HFFc6 (cell line): Measurements from ENCODE around the gene CDH18. TPM values are rescaled to one million over a fixed set of nuclear protein-coding genes. Genes with fewer than 3 reads are reported as not detected.

ENCODE experiments used
- DNase-seq: peaks from one replicate; pipeline ENCODE4 v3.0.0-alpha.2; 2018
- H3K27ac Mint-ChIP-seq: 2 replicates; pipeline ENCODE4 v1.8.0; 2020; ENCODE audit warnings: mild to moderate bottlenecking, mixed read lengths
- H3K27me3 Mint-ChIP-seq: 2 replicates; pipeline ENCODE4 v1.8.0; 2021; ENCODE audit warnings: mild to moderate bottlenecking, moderate library complexity, mixed read lengths; ENCODE audit not compliant: insufficient read depth
- H3K36me3 Mint-ChIP-seq: 2 replicates; pipeline ENCODE4 v1.8.0; 2021; ENCODE audit warnings: low read depth, mixed read lengths
- H3K4me1 Mint-ChIP-seq: 2 replicates; pipeline ENCODE4 v1.8.0; 2020; ENCODE audit warnings: low read depth, mixed read lengths
- H3K4me3 Mint-ChIP-seq: 2 replicates; pipeline ENCODE4 v1.8.0; 2020; ENCODE audit warnings: mild to moderate bottlenecking, moderate library complexity, mixed read lengths
- H3K9me3 Mint-ChIP-seq: 2 replicates; pipeline ENCODE4 v1.8.0; 2020; ENCODE audit warnings: mild to moderate bottlenecking, mixed read lengths
- total RNA-seq, 6 experiments: library from RNA; stranded (reverse); fragmentation: NEBNext Ultra II Directional; extraction: Animal tissue kit (Norgen Biotek cat#: 25700); gene quantifications; 2 replicates in 1 of 6; 3 replicates in 5 of 6; pipeline ENCODE4 v1.2.3, GENCODE V29; 2021
- TF ChIP-seq, protein P1 (sequence below): fragments of 200-600 bp; sonication (generic); IDR thresholded peaks from 2 replicates; pipeline ENCODE4 v1.5.0; 2021; ENCODE audit warnings: antibody characterized with exemption, mild to moderate bottlenecking

Gene CDH18
- total RNA-seq, 6 experiments from 2014 or later, result 0.38 to 0.72 (median 0.58) TPM; not detected in 1

DNA sequence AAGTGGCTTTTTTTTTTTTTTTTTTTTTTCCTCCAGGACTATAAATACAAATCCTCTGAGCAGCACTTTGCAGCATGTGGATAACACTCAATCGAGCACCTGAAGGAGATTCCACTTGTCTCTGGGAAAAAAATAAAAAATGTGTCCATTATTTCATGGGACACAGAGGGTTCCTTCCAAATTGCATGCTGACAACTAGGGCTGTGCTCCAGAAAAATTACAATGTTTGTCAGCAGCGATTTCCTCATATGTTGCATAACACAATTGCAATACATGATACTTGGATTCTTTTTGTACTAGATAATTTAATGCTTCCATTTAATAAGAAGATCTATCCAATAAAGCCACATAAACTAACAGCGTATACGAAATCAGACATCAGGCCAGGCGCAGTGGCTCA, 84.4 kb downstream of the CDH18 start:
- no peaks in the 10 kb centered on the region for H3K4me1 Mint-ChIP-seq
- H3K27me3 Mint-ChIP-seq, result no peaks in the 10 kb centered on the region
- H3K9me3 Mint-ChIP-seq, result no peaks in the 10 kb centered on the region
- TF ChIP-seq, protein P1, sequence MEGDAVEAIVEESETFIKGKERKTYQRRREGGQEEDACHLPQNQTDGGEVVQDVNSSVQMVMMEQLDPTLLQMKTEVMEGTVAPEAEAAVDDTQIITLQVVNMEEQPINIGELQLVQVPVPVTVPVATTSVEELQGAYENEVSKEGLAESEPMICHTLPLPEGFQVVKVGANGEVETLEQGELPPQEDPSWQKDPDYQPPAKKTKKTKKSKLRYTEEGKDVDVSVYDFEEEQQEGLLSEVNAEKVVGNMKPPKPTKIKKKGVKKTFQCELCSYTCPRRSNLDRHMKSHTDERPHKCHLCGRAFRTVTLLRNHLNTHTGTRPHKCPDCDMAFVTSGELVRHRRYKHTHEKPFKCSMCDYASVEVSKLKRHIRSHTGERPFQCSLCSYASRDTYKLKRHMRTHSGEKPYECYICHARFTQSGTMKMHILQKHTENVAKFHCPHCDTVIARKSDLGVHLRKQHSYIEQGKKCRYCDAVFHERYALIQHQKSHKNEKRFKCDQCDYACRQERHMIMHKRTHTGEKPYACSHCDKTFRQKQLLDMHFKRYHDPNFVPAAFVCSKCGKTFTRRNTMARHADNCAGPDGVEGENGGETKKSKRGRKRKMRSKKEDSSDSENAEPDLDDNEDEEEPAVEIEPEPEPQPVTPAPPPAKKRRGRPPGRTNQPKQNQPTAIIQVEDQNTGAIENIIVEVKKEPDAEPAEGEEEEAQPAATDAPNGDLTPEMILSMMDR, result no peak
- H3K36me3 Mint-ChIP-seq, result no peaks in the 10 kb centered on the region
- H3K4me3 Mint-ChIP-seq, result no peak overlapping the region
- H3K27ac Mint-ChIP-seq, result no peak overlapping the region
- DNase-seq, result no peak

DNA sequence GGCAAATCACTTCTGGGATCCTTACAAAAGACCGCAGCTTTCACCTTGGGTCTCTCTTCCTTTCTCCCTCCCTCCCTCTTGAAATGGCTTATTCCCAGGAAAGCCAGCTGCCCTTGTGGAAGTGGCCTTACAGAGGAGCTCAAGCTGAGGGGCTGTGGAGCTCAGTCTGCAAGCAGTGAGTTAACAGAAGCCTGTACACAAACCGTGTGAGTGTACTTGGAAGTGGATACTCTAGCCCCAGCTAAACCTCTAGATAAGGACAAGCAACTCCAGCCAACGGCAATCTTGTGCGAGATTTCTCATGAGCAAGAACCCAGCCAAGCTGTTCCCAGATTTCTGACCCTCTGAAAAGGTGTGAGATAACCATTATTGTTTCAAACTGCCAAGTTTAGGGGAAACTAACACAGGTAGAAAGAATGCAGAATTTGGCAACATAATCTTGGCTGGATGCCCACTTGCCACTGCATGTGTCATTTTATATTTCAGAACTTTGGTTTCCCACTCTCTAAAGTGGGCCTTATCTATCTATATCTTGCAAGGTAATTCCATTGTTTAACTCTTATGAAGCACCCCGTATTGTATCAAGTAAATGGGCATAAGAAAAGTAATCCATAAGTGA, 85.6 kb downstream of the CDH18 start:
- DNase-seq, result no peak
- H3K36me3 Mint-ChIP-seq, result no peaks in the 10 kb centered on the region

DNA sequence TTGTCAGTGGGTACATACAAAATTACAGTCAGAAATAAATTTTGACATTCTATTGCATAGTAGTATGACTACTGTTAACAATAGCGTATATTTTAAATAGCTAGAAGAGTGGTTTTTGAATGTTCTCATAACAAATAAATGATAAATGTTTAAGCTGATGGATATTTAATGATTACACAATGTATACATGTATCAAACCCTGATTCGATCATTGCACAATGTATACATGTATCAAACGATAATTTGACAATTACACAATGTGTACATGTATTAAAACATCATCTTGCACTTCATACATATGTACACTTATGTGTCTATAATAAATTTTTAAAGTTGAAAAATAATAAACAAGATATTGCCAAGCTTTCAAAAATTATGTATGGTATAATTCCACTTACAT, 87.7 kb downstream of the CDH18 start:
- Mint-ChIP-seq H3K9me3 (no peaks in the 10 kb centered on the region), H3K4me3 (no peak overlapping the region), H3K27me3 (no peaks in the 10 kb centered on the region), H3K27ac (no peak overlapping the region), H3K4me1 (peaks cover 6% of the 10 kb centered on the region), H3K36me3 (no peaks in the 10 kb centered on the region)
- TF ChIP-seq, protein P1, result no peak
- no peak for DNase-seq

More for the DNA sequence above, 85.6 kb downstream of the CDH18 start:
- H3K27me3 Mint-ChIP-seq, result no peaks in the 10 kb centered on the region
- no peaks in the 10 kb centered on the region for H3K4me1 Mint-ChIP-seq
- TF ChIP-seq, protein P1, result no peak
- H3K9me3 Mint-ChIP-seq, result no peaks in the 10 kb centered on the region
- H3K27ac Mint-ChIP-seq, result no peak overlapping the region
- H3K4me3 Mint-ChIP-seq, result no peak overlapping the region

DNA sequence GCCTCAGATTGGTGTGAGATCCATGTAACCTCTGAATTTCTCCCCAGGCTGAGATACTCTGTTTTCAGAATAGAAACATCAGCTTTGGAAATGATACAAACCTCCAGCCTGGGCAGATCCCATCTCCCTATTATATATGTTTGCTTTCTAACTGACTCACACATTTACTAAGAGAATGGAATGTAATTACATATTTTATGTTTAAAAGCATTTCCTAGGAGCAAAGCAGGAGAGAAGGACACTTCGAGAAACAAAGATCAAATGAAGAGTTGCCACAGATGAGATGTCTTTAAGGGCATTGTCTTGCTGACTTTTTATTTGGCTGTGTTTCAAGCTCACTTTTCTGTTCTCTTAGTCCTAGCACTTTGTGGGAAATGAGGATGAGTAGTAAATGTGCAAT, 96.3 kb downstream of the CDH18 start:
- Mint-ChIP-seq H3K9me3 (no peaks in the 10 kb centered on the region), H3K4me1 (peaks cover 58% of the 10 kb centered on the region), H3K4me3 (peak overlapping the region; percentile 51), H3K36me3 (no peaks in the 10 kb centered on the region), H3K27ac (peak overlapping the region; percentile 70), H3K27me3 (no peaks in the 10 kb centered on the region; the same call in 1 of the 2 replicates)
- DNase-seq, result peak; percentile 60
- TF ChIP-seq, protein P1, result no peak

DNA sequence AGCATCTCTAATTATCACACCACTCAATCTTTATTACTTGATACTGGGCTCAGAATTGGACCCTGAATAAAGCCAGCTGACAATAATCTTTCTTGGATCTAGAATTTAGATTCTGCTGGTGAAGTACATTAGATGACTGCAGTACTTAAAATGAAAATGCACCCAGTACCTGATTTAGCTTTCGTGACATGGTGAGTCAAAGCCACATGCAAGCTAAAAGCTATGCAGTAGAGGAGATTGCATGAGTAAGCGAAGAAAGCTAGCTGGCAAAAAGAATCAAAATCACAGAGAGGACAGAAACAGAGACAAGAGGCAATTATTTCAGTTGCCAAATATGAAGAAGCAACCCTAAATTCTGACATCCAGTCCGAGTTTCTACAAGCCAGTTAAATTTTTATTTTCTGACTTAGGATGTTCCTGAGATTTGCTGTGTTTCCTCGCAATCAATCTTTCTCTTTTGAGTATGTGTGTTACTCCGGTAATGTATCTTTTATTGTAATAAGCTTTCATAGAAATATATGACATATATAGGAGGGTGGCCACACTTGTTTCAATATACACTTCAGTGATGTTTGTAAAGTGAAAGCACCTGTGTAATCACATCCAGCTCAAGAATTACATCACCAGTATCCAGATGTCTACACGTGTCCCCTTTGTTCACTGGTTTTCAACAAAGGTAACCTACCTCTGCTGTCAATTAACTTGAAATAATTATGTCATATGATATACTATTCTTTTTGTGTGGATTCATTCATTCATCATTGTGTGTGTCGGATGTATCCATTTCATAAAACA, 101.7 kb downstream of the CDH18 start:
- Mint-ChIP-seq H3K4me1 (peaks cover 47% of the 10 kb centered on the region), H3K9me3 (no peaks in the 10 kb centered on the region), H3K4me3 (peak overlapping the region; percentile 79), H3K27me3 (no peaks in the 10 kb centered on the region; the same call in 1 of the 2 replicates), H3K36me3 (no peaks in the 10 kb centered on the region), H3K27ac (peak overlapping the region; percentile 83)
- TF ChIP-seq, protein P1, result no peak
- DNase-seq, result peak; percentile 84
